HG03139 (cell line): Measurements from ENCODE around the gene MAPK8IP3.
"Not testable (repeated sequence)": the region's sequence is repeated elsewhere in the genome, so short reads cannot be mapped to it uniquely, and the experiment has no call there.

Source experiments
- ATAC-seq: cut with Tn5 transposase; IDR thresholded peaks from one replicate; pipeline ENCODE4 v1.9.1; 2021; ENCODE audit not compliant: unreplicated experiment

MAPK8IP3 gene

DNA sequence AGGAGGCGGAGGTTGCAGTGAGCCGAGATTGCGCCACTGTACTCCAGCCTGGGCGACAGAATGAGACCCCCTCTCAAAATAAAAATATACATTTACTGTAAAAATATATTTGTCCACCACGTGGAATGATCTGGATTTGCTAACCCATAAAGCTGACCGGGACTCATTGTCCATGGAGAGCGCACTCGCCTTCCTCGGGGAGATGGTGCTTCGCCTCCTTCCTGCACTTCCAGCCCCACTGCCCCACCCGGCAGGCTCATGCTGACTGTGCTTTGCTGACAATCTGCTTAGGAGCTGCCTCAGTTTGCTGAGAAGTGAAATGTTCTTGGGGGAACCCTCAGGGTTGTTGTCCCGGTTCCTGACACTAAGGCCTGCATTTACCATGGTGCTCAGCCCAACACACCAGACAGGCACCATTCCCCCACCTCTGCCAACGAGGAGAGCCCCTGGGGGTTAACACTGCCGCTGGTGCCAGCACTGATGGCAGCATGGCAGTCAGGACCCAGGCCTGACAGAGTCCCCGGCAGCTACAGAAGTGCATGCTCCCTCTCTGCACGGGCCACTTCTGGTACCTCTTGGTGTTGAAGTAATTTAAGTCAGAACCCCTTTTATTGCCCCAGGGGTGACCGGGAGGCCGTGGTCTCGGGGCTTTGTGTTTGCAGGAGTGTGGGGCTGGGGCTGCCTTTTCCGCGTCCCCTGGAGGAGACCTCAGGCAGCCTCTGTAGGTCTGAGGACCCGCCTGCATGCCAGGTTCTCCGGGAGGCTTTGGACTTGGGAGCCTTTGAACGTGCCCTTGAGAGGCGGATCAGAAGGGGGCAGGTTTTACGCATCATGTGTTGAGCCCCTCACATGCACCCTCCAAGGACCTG, 79.2 kb downstream of the MAPK8IP3 start:
- ATAC-seq: no peak

DNA sequence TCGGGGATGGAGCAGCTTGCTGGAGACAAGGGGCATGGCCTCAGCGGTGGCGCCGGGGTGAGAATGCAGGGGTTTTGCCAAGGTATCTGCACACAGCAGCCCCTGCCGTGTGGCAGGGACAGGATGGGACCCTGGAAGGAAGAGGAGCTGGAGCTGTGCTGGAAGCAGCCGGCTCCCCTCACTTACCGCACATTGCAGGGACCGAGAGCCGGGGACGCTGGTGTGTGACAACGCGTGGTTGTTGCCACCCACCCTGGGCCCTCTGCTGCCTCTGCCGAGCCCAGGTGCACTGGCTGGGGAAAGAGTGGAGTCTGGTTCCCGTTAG, 79.8 kb downstream of the MAPK8IP3 start:
- ATAC-seq: no peak

- no peak for ATAC-seq
Observed at GRCh38 chr16:1786242-1787055, 80.5 kb downstream of the MAPK8IP3 start.

DNA sequence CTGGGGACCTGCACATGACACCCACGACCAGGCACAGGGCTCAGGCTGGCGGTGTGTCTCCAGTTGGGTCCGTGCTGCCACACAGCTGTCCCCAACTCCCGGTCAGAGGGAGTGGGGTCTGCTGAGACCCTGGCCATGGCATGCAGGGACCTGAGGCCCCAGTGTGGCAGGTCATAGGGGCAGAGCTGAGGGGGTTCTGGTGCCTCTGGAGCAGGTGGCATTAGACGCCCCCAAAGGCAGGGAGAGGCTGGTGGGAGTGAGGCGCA, 81.0 kb downstream of the MAPK8IP3 start:
- no peak for ATAC-seq

- ATAC-seq: no peak
Observed at GRCh38 chr16:1787322-1788094, 81.5 kb downstream of the MAPK8IP3 start.

DNA sequence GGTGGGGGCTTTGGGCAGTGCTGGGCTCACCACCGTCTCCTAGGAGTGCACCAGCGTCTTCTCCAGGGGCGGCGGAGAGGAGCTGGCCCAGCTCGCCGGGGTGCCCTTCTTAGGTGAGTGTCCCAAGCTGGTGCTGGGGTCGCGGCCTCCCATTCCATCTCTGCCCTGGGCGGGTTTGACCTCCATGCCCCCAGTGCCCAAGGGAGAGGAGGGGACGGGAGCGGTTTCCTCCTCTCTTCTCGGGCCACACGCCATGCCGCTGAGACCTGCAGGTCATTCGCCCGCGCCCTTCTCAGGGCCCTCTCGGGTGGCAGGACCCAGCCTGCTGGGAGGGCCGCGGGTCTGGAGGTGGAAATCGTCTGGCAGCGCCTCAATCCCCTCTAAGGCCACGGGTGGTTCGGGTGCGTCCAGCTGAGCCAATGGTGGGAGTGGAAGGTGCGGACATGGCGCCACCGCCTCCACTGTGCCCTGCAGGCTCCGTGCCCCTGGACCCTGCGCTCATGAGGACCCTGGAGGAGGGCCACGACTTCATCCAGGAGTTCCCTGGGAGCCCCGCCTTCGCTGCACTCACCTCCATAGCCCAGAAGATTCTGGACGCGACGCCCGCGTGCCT, 82.2 kb downstream of the MAPK8IP3 start:
- ATAC-seq: no peak

- no peak for ATAC-seq
Observed at GRCh38 chr16:1788708-1789100, 82.7 kb downstream of the MAPK8IP3 start.

- no peak for ATAC-seq
Observed at GRCh38 chr16:1789643-1790045, 83.6 kb downstream of the MAPK8IP3 start.

GRCh38 chr16:1790261-1790610, 84.2 kb downstream of the MAPK8IP3 start:
- ATAC-seq: no peak

DNA sequence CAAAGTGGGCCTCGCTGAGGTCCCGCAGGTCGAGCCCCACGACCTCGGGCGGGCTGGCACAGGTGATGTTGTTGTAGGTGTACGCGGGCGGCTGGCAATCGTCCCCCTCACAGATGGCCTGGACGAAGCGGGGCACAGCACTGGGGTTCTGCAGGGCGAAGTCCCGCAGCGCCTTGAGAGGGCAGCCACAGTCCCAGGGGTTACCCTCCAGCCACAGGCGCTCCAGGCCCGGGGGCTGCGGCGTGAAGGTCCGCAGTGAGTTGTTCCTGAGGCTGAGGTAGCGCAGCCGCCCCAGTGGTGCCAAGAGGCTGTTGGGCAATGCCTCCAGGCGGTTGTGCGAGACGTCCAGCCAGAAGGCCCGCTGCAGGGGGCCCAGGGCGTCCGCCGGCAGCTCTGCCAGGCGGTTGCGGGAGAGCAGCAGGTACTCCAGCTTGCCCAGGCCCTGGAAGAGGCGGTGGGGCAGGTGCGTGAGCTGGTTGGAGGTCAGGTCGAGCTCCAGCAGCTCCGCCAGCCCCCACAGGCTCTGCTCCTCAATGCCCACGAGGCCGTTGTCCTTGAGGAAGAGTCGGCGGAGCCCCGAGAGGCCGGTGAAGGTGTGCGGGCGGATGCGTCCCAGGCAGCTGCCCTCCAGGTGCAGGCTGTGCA, 84.7 kb downstream of the MAPK8IP3 start:
- ATAC-seq: no peak

DNA sequence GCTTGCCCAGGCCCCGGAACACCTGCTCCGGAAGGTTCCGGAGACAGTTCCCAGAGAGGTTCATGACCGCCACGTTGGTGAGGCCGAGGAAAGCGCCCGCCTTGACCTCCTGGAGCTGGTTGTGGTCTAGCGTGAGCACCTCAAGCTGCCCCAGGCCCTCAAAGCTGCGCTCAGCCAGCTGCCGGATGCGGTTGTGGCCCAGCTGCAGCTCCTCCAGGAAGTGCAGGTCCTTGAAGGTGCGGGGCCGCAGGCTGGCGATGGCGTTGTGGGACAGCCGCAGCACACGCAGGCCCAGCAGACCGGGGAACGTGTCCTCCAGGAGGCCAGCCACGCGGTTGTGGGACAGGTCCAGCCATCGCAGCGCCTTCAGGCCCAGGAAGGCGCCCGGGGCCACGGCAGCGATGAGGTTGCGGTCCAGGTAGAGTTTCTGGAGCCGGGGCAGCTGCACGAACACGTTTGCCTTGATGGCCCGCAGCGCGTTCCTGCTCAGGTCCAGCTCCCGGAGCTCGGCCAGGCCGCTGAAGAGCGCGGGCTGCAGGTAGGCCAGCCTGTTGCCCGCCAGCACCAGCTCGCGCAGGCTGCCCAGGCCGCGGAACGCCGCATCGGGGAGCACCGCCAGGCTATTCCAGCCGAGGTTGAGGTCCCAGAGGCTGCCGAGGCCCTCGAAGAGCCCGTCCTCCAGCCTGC, 85.4 kb downstream of the MAPK8IP3 start:
- ATAC-seq: no peak

DNA sequence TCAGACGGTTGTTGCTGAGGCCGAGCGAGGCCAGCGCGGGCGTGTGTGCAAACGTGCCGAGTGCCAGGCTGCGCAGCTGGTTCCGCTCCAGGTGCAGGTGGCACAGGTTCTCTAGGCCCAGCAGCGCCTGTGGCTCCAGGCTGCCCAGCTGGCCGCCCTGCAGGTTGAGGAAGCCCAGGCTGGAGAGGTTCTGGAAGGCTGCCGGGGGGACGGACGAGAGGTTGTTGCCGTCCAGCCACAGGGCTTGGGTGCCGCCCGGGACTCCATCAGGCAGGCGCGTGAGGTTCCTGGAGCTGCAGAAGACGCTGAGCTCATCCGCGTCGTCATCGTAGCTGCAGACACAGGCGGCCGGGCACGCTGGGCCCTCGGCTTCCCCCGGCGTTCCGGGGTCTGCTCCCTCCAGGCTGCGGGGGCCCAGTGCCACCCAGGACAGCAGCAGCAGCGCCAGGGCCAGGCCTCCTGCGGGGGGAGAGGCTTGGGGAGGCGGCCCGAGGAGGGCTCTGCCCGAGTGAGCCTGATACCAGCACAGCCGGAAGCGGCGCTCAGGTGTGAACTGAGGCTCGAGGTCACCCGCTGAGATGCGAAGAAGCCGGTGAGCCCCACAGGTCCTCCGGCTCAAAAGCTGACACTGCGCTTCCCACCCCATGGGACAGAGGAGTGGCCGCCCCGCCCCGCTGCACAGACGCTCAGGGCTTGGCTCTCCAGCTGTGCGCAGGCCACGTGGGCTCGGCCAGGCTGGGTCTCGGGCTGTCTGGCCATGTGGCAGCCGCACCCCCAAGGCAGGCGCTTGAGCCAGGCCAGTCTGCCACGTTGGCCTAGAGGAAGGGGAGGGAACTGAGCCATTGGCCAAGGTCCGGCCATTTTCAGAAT, 86.2 kb downstream of the MAPK8IP3 start:
- no peak for ATAC-seq

GRCh38 chr16:1792836-1793577, 87.0 kb downstream of the MAPK8IP3 start:
- ATAC-seq: no peak

DNA sequence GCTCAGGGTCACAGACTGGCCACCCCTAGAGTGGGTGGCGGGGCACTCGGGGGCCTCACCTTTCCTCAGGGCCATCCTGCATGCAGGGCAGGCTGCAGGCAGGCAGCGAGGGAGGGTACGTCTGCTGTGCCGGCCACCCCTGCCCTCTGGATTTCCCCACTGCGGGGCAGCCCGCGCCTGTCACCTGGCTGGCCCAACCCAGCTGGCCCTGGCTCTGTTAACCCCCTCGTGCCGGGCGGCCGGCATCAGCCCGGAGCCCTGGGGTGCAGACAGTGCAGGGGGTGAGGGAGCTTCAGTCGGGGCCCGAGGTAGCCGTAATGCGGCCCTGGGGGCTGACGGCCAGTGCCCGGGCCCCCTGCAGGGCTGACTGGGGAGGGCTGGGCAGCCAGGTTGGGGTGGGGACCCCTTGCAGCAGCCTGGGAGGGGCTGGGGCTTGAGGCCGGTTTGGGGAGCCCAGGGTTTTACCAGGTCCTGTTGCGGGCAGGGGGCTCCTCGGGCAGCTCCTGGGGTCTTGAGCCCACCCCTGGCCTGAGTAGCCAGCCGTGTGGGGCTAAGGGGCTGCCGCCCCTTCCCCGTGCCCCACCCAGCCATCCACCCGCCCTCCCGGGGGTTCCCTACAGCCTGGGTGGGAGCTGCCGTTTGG, 87.7 kb downstream of the MAPK8IP3 start, which contains the start of gene IGFALS:
IGFALS (minus strand) TSS at position 128 of the 643 bp plus-strand sequence; CDS start at position 75, 53 bp downstream.
- ATAC-seq: no peak

GRCh38 chr16:1794221-1794871, 88.4 kb downstream of the MAPK8IP3 start:
- ATAC-seq: no peak

- ATAC-seq: no peak
Observed at GRCh38 chr16:1794908-1795666, 89.1 kb downstream of the MAPK8IP3 start.

DNA sequence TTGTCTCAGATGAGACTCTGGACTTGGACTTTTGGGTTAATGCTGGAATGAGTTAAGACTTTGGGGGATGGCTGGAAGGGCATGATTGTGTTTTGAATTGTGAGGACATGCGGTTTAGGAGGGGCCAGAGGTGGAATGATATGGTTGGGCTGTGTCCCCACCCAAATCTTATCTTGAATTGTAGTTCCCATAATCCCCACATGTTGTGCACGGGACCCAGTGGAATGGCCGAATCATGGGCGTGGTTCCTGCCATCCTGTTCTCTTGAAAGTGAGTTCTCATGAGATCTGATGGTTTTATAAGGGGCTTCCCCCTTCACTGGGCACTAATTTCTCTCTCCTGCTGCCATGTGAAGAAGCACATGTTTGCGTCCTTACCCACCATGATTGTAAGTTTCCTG, 93.3 kb downstream of the MAPK8IP3 start:
- ATAC-seq: not testable (repeated sequence)
